ENCODE results near the gene OR51E2.

OR51E2 gene

DNA sequence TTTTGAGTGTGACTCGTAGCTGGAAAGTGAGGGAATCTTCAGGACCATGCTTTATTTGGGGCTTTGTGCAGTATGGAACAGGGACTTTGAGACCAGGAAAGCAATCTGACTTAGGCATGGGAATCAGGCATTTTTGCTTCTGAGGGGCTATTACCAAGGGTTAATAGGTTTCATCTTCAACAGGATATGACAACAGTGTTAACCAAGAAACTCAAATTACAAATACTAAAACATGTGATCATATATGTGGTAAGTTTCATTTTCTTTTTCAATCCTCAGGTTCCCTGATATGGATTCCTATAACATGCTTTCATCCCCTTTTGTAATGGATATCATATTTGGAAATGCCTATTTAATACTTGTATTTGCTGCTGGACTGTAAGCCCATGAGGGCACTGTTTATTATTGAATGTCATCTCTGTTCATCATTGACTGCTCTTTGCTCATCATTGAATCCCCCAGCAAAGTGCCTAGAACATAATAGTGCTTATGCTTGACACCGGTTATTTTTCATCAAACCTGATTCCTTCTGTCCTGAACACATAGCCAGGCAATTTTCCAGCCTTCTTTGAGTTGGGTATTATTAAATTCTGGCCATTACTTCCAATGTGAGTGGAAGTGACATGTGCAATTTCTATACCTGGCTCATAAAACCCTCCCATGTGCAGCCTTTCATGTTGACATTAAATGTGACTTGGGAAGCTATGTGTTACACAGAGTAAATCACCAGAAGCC lies 42.9 kb downstream of the OR51E2 start:
- POLR2A ChIA-PET: no interaction called here
- CTCF ChIA-PET: interaction anchor here (0.6 to 0.7 kb wide), 2 partner anchors 10 to 103 kb away, joined by 3 read pairs; no protein-coding TSS in a partner anchor
- TF ChIP-seq BCL11B (tag by site-specific recombination; IDR thresholded peaks at IDR 0.05; ENCODE audit: low read depth) (no peak), ZNF837 (tag by site-specific recombination; IDR thresholded peaks at IDR 0.05) (no peak), ZNF561 (tag by site-specific recombination; IDR thresholded peaks at IDR 0.05; ENCODE audit: borderline replicate concordance) (no peak), ZNF621 (tag by site-specific recombination; IDR thresholded peaks at IDR 0.05) (no peak), ZNF610 (tag by site-specific recombination; IDR thresholded peaks at IDR 0.05; ENCODE audit: borderline replicate concordance) (no peak), ZNF394 (tag by site-specific recombination; IDR thresholded peaks at IDR 0.05; ENCODE audit: borderline replicate concordance) (no peak), OVOL3 (tag by site-specific recombination; IDR thresholded peaks at IDR 0.05) (no peak), ZNF658 (tag by site-specific recombination; IDR thresholded peaks at IDR 0.05) (no peak), ZNF148 (tag by site-specific recombination; IDR thresholded peaks at IDR 0.05; ENCODE audit: borderline replicate concordance) (no peak)
- TF ChIP-seq, protein P1, sequence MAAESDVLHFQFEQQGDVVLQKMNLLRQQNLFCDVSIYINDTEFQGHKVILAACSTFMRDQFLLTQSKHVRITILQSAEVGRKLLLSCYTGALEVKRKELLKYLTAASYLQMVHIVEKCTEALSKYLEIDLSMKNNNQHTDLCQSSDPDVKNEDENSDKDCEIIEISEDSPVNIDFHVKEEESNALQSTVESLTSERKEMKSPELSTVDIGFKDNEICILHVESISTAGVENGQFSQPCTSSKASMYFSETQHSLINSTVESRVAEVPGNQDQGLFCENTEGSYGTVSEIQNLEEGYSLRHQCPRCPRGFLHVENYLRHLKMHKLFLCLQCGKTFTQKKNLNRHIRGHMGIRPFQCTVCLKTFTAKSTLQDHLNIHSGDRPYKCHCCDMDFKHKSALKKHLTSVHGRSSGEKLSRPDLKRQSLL (tag by site-specific recombination; IDR thresholded peaks at IDR 0.05): no peak
- Histone ChIP-seq H3K27ac (ENCODE audit: extremely low read depth, low read depth, low read length) (no peak overlapping the region), H3K9me3 (ENCODE audit: control insufficient read depth, insufficient read depth, low read depth, low read length) (no peaks in the 10 kb centered on the region), H3K4me1 (ENCODE audit: control insufficient read depth, insufficient read depth, low read length) (no peaks in the 10 kb centered on the region), H3K36me3 (ENCODE audit: control insufficient read depth in 2 of 2, insufficient read depth in 1 of 2, low read length in 2 of 2) (no peaks in the 10 kb centered on the region), H3K4me3 (ENCODE audit: low read depth, low read length) (no peak overlapping the region)

DNA sequence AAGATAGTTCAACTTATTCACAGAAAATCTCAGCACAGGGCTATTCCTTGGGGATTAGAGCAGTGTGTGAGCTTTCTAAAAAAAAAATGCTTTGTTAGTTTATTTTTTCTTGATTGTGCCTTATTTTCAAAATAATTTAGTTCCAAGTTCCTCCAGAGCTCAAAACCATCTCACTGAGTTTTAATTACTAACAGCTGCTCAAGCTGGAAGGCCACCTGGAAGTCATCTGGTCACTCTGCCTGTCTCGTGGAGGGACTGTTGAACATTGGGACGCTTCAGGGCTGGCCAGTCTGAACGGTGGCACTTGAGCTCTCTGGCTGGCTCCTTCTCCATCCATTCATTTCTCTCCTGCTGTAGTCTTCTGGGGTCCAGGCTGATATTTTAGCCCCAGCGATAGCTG lies 49.9 kb downstream of the OR51E2 start:
- POLR2A ChIA-PET: no interaction called here
- CTCF ChIA-PET: interaction anchor here (0.8 to 1.4 kb wide), 3 partner anchors 10 to 466 kb away, joined by 3 to 4 read pairs (median 3); partner anchors contain the start of gene OR51D1
- no peaks in the 10 kb centered on the region for H3K36me3 ChIP-seq (ENCODE audit: control insufficient read depth in 2 of 2, insufficient read depth in 1 of 2, low read length in 2 of 2)
- no peak overlapping the region for H3K27ac ChIP-seq (ENCODE audit: extremely low read depth, low read depth, low read length)
- no peaks in the 10 kb centered on the region for H3K4me1 ChIP-seq (ENCODE audit: control insufficient read depth, insufficient read depth, low read length)
- H3K4me3 ChIP-seq (ENCODE audit: low read depth, low read length): no peak overlapping the region
- no peak for TF ChIP-seq ZNF654 (tag by site-specific recombination; IDR thresholded peaks at IDR 0.05; ENCODE audit: low read depth)
- no peak for TF ChIP-seq KLF8 (tag by site-specific recombination; IDR thresholded peaks at IDR 0.05)
- TF ChIP-seq ZNF488 (tag by site-specific recombination; IDR thresholded peaks at IDR 0.05): no peak
- TF ChIP-seq, protein P2, sequence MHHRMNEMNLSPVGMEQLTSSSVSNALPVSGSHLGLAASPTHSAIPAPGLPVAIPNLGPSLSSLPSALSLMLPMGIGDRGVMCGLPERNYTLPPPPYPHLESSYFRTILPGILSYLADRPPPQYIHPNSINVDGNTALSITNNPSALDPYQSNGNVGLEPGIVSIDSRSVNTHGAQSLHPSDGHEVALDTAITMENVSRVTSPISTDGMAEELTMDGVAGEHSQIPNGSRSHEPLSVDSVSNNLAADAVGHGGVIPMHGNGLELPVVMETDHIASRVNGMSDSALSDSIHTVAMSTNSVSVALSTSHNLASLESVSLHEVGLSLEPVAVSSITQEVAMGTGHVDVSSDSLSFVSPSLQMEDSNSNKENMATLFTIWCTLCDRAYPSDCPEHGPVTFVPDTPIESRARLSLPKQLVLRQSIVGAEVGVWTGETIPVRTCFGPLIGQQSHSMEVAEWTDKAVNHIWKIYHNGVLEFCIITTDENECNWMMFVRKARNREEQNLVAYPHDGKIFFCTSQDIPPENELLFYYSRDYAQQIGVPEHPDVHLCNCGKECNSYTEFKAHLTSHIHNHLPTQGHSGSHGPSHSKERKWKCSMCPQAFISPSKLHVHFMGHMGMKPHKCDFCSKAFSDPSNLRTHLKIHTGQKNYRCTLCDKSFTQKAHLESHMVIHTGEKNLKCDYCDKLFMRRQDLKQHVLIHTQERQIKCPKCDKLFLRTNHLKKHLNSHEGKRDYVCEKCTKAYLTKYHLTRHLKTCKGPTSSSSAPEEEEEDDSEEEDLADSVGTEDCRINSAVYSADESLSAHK (tag by site-specific recombination; IDR thresholded peaks at IDR 0.05): no peak
- no peak for TF ChIP-seq ZNF112 (tag by site-specific recombination; IDR thresholded peaks at IDR 0.05)
- H3K9me3 ChIP-seq (ENCODE audit: control insufficient read depth, insufficient read depth, low read depth, low read length): no peaks in the 10 kb centered on the region
